Heart left ventricle (tissue), 16 donors: ENCODE measurements around the gene FNDC3B. TPM values are rescaled to one million over a fixed set of nuclear protein-coding genes. Genes with fewer than 3 reads are reported as not detected.

Experiments
- ATAC-seq, 4 donors: fragments of 200-7000 bp; cut with Tn5 transposase; one replicate each; pipeline ENCODE4 v1.9.1; 2020 to 2022; ENCODE audit warnings: moderate library complexity in 4 of 4, mild to moderate bottlenecking in 3 of 4, moderate number of reproducible peaks in 1 of 4
- DNase-seq, 5 donors: peaks; one replicate each; pipeline ENCODE4 v3.0.0-alpha.2; 2020
- H3K27ac ChIP-seq, 12 donors: fragments of 200-600 bp; sonication (generic) in 4 of 12; one replicate each; pipeline versions ENCODE4 v1.5.0 to v1.8.0; 2016 to 2022; ENCODE audit warnings: mild to moderate bottlenecking in 2 of 12
- H3K27me3 ChIP-seq, 9 donors: fragments of 200-600 bp; sonication (generic) in 2 of 9; one replicate each; pipeline versions ENCODE4 v1.5.1 to v1.8.0; 2016 to 2022; ENCODE audit warnings: mild to moderate bottlenecking in 3 of 9
- H3K36me3 ChIP-seq, 9 donors: fragments of 200-600 bp; sonication (generic) in 2 of 9; one replicate each; pipeline versions ENCODE4 v1.5.0 to v1.8.0; 2018 to 2022; ENCODE audit warnings: mild to moderate bottlenecking in 2 of 9
- H3K4me1 ChIP-seq, 12 donors: fragments of 200-600 bp; sonication (generic) in 4 of 12; one replicate each; pipeline versions ENCODE4 v1.5.0 to v1.8.0; 2016 to 2022; ENCODE audit warnings: mild to moderate bottlenecking in 3 of 12
- H3K4me3 ChIP-seq, 12 donors: fragments of 200-600 bp; sonication (generic) in 4 of 12; one replicate each; pipeline versions ENCODE4 v1.5.0 to v1.8.0; 2017 to 2022; ENCODE audit warnings: mild to moderate bottlenecking in 9 of 12, moderate library complexity in 4 of 12
- H3K9me3 ChIP-seq, 12 donors: fragments of 200-600 bp; sonication (generic) in 4 of 12; one replicate each; pipeline versions ENCODE4 v1.5.0 to v1.8.0; 2016 to 2022; ENCODE audit warnings: mild to moderate bottlenecking in 1 of 12
- CTCF ChIP-seq, 12 donors: fragments of 200-600 bp; sonication (generic) in 4 of 12; IDR thresholded peaks; one replicate each; pipeline versions ENCODE4 v1.5.0 to v1.8.0; 2018 to 2022; ENCODE audit warnings: antibody characterized with exemption in 12 of 12, mild to moderate bottlenecking in 5 of 12
- POLR2A ChIP-seq, 2 donors: fragments of 450-650 bp; IDR thresholded peaks; one replicate each; pipeline ENCODE4 v1.6.1; 2017; ENCODE audit warnings: antibody characterized with exemption in 2 of 2, mild to moderate bottlenecking in 2 of 2, moderate library complexity in 2 of 2
- WGBS, 4 donors: extraction: QIAGEN DNeasy Blood & Tissue Kit in 2 of 4; methylation state at CpG; one replicate each; pipeline versions ENCODE4 v1.1.5 to v1.1.7; 2013 to 2018; 5-methylcytosine and 5-hydroxymethylcytosine counted together
- intact Hi-C, 10 donors: fragments of 100-400 bp; cut with DNase I; formaldehyde crosslinking; loops; one replicate each; pipeline versions ENCODE4 v1.11.1 to v1.14.2; 2022
- polyA plus RNA-seq, 2 donors: library from polyadenylated mRNA; stranded (reverse); fragments of 200-250 nt; gene quantifications; one replicate each; pipeline ENCODE4 v1.2.3, GENCODE V29; 2013
- total RNA-seq, 9 donors: library from RNA; depleted of rRNA in 2 of 9; stranded (reverse); fragments of >200 nt in 2 of 9; fragmentation: NEBNext Ultra II Directional in 3 of 9; extraction: Animal tissue kit (Norgen Biotek cat#: 25700) in 3 of 9; gene quantifications; one replicate each; pipeline versions ENCODE4 v1.1.0 to v1.2.4, GENCODE V29; 2016 to 2023
- donor health status: ischemic (EF 13 %, LVEDD 7.1; RV severe dilation, severe dysfunction).
- donor health status: healthy with polysubstance abuse.
- donor health status: DM: no; HTN: yes; CAD: no.
- donor health status: DM: no; HTN: no; CAD: no.
- donor health status: ischemic (EF 25% LVEDD 6.9; RV normal size, moderate dysfunction).
- donor health status: ischemic (EF 25% LVEDD 5.7; RV mildly dilated, moderate dysfunction).
- donor health status: healthy.
- donor health status: DM: yes; HTN: yes; CAD: no.
- donor health status: ischemic (EF 35%, LVEDD 5.7; RV mildly dilated, moderate dysfunction).
- donor health status: nonischemic (EF 11% LVEDD 7.7; RV severe dilation, severe dysfunction).
- donor health status: DM: yes; HTN: yes; CAD: no.
- donor health status: PGD.
- donor health status: ischemic (EF 29% LVEDD 5.4; RV normal size, mild dysfunction).
- donor health status: nonischemic (EF 23%, LVEDD 6.1; RV moderate dilation, normal function).

FNDC3B gene
- total and polyA plus RNA-seq, 11 donors = 9.4 to 113 (median 68.2) TPM

GRCh38 chr3:172170841-172171240, 131.5 kb downstream of the FNDC3B start:
- Histone ChIP-seq H3K27me3 (no peaks in the 10 kb centered on the region), H3K9me3 (no peaks in the 10 kb centered on the region), H3K4me1 (peaks cover 0 to 86% (median 66%) of the 10 kb centered on the region in 12 donors), H3K4me3 (no peak overlapping the region), H3K27ac (peak overlapping the region in 1 of 12 donors; percentile 11), H3K36me3 (peaks cover 0 to 6% (median 0%) of the 10 kb centered on the region in 9 donors)
- TF ChIP-seq POLR2A (IDR thresholded peaks at IDR 0.05) = no peak
- no peak for TF ChIP-seq CTCF (IDR thresholded peaks at IDR 0.05)
- no peak for DNase-seq
- intact Hi-C loops = no loop called here
- no peak for ATAC-seq

GRCh38 chr3:172171396-172172075, 132.2 kb downstream of the FNDC3B start:
- Histone ChIP-seq H3K27me3 (no peaks in the 10 kb centered on the region), H3K4me1 (peaks cover 0 to 91% (median 73%) of the 10 kb centered on the region in 12 donors), H3K36me3 (peaks cover 0 to 6% (median 0%) of the 10 kb centered on the region in 9 donors), H3K27ac (no peak overlapping the region), H3K4me3 (no peak overlapping the region), H3K9me3 (no peaks in the 10 kb centered on the region)
- intact Hi-C loops = no loop called here
- ATAC-seq = no peak
- 78 to 84% (median 79%) methylated on average over 2 of the region's 2 CpGs for WGBS, 4 donors
- no peak for DNase-seq
- TF ChIP-seq CTCF (IDR thresholded peaks at IDR 0.05) = no peak
- no peak for TF ChIP-seq POLR2A (IDR thresholded peaks at IDR 0.05)

DNA sequence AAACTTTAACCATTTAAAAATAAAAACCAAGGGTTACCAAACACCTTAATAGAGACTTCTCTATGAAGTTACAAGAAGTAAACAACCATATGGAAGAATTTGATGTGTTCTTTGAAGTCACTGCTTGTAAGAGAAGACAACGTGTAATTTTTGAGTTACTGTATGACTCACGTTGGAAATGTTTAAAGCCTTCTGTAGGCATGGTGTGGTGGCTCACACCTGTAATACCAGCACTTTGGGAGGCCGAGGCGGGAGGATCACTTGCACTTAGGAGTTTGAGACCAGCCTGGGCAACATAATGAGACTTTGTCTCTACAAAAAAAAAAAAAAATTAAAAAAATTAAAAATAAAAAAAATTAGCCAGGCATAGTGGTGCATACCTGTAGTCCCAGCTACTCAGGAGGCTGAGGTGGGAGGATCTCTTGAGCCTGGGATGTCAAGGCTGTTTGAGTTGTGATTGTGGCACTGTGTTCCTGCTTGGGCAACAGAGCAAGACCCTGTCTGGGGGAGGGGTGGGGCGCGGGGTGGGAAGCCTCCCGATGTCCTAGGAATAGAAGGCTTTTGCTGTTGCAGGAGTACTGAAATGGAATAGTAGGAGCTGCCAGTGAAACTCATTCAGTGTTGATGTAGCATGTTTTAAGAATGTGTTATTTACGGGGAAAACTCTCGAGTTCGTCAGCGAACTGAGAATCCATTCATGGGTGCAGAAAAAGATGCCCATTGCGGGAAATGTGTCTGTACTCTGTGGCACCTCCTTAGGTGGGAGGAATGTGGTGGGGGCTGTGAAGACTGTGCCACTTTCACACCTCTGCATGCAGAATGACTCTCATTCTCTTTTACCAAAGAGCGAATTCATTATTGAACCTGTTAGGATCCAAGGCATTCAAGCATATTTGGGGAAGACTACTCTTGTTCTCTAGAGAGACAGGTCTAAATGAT, 134.2 kb downstream of the FNDC3B start:
- Histone ChIP-seq H3K9me3 (no peaks in the 10 kb centered on the region), H3K4me3 (no peak overlapping the region), H3K4me1 (peaks cover 0 to 97% (median 78%) of the 10 kb centered on the region in 12 donors), H3K36me3 (peaks cover 0 to 6% (median 0%) of the 10 kb centered on the region in 9 donors), H3K27ac (peak overlapping the region in 5 of 12 donors; percentile 0 to 57 (median 19)), H3K27me3 (no peaks in the 10 kb centered on the region)
- intact Hi-C loops = no loop called here
- TF ChIP-seq POLR2A (IDR thresholded peaks at IDR 0.05) = no peak
- no peak for TF ChIP-seq CTCF (IDR thresholded peaks at IDR 0.05)
- ATAC-seq (no peak), DNase-seq (no peak)
- 79 to 85% (median 82%) methylated on average over 13 of the region's 13 CpGs for WGBS, 4 donors
